ENCODE data around the gene ACY1. TPM values are rescaled to one million over a fixed set of nuclear protein-coding genes. Genes with fewer than 3 reads are reported as not detected.

Gene ACY1
- polyA plus RNA-seq, 1 donor from 2014 or later: 18.0 TPM

DNA sequence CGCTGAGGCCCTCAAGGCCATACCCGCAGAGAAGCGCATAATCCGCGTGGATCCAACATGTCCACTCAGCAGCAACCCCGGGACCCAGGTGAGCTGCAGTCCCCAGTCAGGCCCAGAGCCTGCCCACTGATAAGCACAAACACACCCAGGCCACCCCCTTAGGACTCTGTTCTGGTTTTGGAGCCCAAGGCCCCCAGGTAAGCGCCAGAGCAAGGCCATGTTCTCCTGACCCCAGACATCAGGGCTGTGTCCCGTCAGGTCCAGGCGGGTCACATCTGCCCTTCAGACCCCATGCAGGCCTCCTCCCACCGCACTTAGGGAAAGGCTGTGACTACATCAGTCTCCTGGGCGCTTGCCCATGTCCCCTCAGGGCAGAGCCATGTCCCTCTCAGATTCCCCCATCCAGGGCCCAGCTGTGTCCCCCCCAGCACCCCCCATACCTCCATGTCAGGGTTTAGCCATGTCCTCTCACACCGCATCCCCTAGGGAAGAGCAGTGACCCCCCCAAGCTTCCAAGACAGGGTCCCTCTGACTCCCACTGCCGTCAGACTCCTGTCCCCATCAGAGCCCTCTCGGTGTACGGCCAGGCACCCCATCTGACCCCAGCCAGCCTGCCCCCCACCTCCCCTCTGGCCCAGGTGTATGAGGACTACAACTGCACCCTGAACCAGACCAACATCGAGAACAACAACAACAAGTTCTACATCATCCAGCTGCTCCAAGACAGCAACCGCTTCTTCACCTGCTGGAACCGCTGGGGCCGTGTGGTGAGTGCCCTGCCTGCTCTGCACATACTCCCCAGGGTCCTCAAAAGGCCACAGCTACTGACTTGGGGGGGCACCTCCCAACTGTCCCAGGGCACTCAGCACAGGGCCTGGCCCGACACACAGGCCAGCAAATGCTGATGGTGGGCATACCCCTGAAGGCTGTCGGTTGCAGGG is 39.6 kb upstream of the ACY1 start:
- H3K27me3 Mint-ChIP-seq: no peaks in the 10 kb centered on the region
- H3K27ac Mint-ChIP-seq: peak overlapping the region in 1 of 3 donors; percentile 33
- peaks cover 4% of the 10 kb centered on the region for H3K36me3 Mint-ChIP-seq
- no peaks in the 10 kb centered on the region for H3K9me3 Mint-ChIP-seq
- H3K4me1 Mint-ChIP-seq: peaks cover 15 to 18% (median 18%) of the 10 kb centered on the region in 3 donors
- H3K4me3 Mint-ChIP-seq: peak overlapping the region in 3 of 4 donors; percentile 56 to 97 (median 92)

DNA sequence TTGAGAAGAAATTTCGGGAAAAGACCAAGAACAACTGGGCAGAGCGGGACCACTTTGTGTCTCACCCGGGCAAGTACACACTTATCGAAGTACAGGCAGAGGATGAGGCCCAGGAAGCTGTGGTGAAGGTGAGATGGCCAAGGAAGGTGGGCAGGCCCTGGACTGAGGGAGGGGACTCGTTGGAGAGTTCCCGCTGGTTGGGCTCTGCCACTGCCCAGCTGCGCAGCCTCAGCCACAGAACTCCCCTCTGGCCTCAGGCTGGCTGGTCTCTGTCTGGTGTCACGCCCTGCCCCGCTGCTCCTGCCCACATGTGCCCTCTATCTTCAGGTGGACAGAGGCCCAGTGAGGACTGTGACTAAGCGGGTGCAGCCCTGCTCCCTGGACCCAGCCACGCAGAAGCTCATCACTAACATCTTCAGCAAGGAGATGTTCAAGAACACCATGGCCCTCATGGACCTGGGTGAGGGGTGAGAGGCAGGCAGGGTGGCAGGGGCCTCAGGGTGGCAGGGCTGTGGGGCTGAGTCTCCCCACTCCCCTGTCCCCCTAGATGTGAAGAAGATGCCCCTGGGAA is 38.8 kb upstream of the ACY1 start:
- H3K4me1 Mint-ChIP-seq: peaks cover 15 to 16% (median 15%) of the 10 kb centered on the region in 3 donors
- H3K36me3 Mint-ChIP-seq: peaks cover 5% of the 10 kb centered on the region
- no peaks in the 10 kb centered on the region for H3K27me3 Mint-ChIP-seq
- no peaks in the 10 kb centered on the region for H3K9me3 Mint-ChIP-seq
- H3K4me3 Mint-ChIP-seq: peak overlapping the region in 2 of 4 donors; percentile 17 to 56
- peak overlapping the region in 1 of 3 donors; percentile 33 for H3K27ac Mint-ChIP-seq

DNA sequence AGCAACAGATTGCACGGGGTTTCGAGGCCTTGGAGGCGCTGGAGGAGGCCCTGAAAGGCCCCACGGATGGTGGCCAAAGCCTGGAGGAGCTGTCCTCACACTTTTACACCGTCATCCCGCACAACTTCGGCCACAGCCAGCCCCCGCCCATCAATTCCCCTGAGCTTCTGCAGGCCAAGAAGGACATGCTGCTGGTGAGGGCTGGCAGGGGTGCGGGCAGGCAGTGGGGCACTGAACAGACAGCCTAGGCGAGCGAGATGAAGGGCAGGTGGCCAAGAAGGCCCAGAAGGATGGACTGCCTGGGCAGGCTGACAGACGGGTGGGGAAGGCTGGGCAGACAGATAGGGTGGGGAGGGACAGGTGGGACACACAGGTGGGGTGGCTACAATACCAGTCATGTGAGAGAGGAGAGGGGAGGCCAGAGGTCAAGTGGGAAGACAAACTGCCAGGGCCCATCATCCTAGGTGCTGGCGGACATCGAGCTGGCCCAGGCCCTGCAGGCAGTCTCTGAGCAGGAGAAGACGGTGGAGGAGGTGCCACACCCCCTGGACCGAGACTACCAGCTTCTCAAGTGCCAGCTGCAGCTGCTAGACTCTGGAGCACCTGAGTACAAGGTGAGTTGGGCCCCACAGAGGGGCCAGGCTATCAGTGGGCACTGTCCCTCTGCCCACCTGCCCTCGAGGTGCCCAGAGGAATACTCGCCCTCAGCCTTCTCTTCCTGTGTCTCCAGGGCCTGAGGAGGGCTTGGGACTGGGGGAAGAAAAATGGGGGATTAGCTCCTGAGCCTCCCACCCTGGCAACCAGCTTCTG is 38.1 kb upstream of the ACY1 start:
- H3K9me3 Mint-ChIP-seq: no peaks in the 10 kb centered on the region
- H3K4me3 Mint-ChIP-seq: no peak overlapping the region
- H3K27me3 Mint-ChIP-seq: no peaks in the 10 kb centered on the region
- peaks cover 12 to 15% (median 14%) of the 10 kb centered on the region in 3 donors for H3K4me1 Mint-ChIP-seq
- peak overlapping the region in 1 of 3 donors; percentile 42 for H3K27ac Mint-ChIP-seq
- H3K36me3 Mint-ChIP-seq: peaks cover 5% of the 10 kb centered on the region

DNA sequence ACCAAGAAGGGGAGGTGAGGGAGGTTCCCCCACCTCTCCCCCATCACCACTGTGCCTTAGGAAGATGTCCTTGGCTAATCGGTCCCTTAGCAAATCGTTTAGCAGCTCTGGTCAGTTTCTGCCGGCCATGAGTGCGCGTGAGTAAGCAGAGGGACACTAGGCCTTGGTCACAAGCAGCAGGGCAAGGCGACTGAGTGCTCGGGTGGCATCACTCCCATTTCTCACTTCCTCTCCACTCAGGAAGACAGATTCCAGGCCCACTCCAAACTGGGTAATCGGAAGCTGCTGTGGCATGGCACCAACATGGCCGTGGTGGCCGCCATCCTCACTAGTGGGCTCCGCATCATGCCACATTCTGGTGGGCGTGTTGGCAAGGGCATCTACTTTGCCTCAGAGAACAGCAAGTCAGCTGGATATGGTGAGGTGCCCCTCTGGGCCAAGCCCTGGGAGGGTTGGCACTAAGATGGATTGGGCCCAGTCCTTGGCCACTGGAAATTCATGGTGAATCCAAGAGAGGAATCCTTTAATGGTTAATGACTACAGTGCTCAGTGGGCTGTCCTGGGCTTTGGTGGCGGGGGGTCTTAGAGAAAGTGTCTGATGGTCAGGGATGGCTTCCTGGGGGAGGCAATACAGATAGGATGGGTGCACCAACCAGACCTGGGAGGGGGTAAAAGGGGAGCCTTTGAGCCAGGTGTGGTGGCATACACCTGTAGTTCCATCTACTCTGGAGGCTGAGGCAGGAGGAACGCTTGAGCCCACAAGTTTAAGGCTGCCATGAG is 37.2 kb upstream of the ACY1 start:
- peaks cover 4 to 9% (median 6%) of the 10 kb centered on the region in 3 donors for H3K4me1 Mint-ChIP-seq
- H3K4me3 Mint-ChIP-seq: no peak overlapping the region
- peaks cover 5% of the 10 kb centered on the region for H3K36me3 Mint-ChIP-seq
- H3K9me3 Mint-ChIP-seq: no peaks in the 10 kb centered on the region
- peak overlapping the region in 1 of 3 donors; percentile 42 for H3K27ac Mint-ChIP-seq
- no peaks in the 10 kb centered on the region for H3K27me3 Mint-ChIP-seq

DNA sequence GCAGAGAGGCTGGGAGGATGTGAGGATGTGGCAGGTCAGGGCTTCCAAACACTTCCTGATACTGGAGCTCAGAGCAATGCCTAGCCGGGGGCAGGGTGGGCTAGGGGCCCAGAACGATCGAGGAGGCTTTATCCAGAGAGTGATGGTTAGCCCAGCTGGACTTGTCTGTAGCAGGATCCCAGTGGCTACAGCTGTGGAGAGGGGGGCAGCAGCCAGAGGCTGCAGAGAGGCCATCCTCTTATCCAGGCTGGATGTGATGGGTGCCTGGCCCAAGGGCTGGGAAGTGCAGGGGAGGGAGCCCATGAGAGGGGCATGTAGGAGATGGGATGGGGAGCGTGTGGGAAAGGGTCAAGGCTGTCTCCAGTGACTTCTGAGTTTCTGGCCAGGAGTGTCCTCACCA is 36.5 kb upstream of the ACY1 start:
- Mint-ChIP-seq H3K27me3 (no peaks in the 10 kb centered on the region), H3K36me3 (peaks cover 6% of the 10 kb centered on the region), H3K4me1 (peaks cover 2 to 5% (median 4%) of the 10 kb centered on the region in 3 donors), H3K27ac (peak overlapping the region in 1 of 3 donors; percentile 42), H3K9me3 (no peaks in the 10 kb centered on the region), H3K4me3 (no peak overlapping the region)

DNA sequence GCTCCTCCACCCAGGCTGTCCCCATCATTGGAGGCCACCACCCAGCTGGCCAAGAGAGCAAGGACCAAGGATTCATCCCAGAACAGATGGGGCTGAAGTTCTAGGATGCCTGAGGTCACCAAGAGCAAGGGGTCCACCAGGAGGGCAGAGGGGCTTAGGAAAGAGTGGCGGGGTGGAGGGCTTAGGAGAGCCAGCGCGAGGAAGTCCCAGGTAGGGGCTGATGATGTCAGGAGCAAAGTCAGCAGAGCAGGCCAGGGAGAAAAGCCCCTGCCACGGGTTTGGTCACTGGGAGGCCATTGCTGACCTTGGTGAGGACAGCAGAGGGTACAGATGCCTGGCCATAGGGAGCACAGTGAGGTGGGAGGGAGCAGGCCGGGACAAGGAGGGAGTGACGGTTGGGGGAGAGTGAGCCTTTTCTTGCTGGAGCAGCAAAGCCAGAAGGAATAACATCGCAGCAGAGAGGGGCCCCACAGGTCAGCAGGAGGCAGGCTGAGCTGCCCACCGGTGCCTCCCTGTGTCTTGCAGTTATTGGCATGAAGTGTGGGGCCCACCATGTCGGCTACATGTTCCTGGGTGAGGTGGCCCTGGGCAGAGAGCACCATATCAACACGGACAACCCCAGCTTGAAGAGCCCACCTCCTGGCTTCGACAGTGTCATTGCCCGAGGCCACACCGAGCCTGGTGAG is 36.0 kb upstream of the ACY1 start:
- Mint-ChIP-seq H3K4me1 (peaks cover 0 to 4% (median 2%) of the 10 kb centered on the region in 3 donors), H3K27me3 (no peaks in the 10 kb centered on the region), H3K27ac (no peak overlapping the region), H3K36me3 (peaks cover 7% of the 10 kb centered on the region), H3K4me3 (no peak overlapping the region), H3K9me3 (no peaks in the 10 kb centered on the region)

DNA sequence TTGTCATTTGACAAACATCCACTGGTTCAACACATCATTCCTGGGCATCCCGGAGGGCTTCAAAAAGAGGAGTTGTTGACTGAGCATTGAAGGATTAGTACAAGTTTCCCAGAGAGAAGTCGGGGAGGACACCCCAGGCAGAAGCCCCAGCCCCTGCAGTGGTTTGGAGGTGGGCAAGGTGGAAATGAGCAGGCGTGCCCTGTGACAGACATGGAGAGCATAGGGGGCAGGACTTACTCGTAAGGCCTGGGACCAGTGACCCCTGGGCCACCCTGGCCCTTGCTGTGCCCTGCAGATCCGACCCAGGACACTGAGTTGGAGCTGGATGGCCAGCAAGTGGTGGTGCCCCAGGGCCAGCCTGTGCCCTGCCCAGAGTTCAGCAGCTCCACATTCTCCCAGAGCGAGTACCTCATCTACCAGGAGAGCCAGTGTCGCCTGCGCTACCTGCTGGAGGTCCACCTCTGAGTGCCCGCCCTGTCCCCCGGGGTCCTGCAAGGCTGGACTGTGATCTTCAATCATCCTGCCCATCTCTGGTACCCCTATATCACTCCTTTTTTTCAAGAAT is 35.2 kb upstream of the ACY1 start:
- H3K36me3 Mint-ChIP-seq: peaks cover 7% of the 10 kb centered on the region
- no peak overlapping the region for H3K4me3 Mint-ChIP-seq
- H3K27me3 Mint-ChIP-seq: peaks cover 3% of the 10 kb centered on the region
- H3K27ac Mint-ChIP-seq: peak overlapping the region in 1 of 3 donors; percentile 16
- H3K9me3 Mint-ChIP-seq: no peaks in the 10 kb centered on the region
- peaks cover 0 to 1% (median 0%) of the 10 kb centered on the region in 3 donors for H3K4me1 Mint-ChIP-seq

DNA sequence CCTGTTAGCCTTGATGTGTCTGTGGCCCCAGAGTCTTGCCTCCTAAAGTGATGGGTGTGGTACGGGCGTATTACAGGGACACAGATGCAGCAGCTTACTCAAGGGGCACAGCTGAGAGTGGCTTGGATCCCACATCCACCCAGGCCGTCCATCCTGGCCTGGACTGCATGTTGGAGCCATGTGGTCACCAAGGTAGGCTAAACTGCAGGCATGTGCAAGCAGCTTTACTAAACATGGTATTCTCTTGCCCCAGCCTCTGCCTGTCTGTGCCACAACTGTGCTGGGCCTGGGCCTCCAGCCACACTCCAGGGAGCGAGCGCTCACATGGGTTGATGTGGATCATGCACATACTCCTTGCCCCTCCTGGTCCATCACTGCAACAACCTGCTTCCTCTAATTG is 34.2 kb upstream of the ACY1 start:
- peaks cover 9% of the 10 kb centered on the region for H3K27me3 Mint-ChIP-seq
- H3K9me3 Mint-ChIP-seq: no peaks in the 10 kb centered on the region
- H3K4me1 Mint-ChIP-seq: peaks cover 0 to 1% (median 0%) of the 10 kb centered on the region in 3 donors
- no peak overlapping the region for H3K4me3 Mint-ChIP-seq
- H3K27ac Mint-ChIP-seq: no peak overlapping the region
- H3K36me3 Mint-ChIP-seq: peaks cover 7% of the 10 kb centered on the region

DNA sequence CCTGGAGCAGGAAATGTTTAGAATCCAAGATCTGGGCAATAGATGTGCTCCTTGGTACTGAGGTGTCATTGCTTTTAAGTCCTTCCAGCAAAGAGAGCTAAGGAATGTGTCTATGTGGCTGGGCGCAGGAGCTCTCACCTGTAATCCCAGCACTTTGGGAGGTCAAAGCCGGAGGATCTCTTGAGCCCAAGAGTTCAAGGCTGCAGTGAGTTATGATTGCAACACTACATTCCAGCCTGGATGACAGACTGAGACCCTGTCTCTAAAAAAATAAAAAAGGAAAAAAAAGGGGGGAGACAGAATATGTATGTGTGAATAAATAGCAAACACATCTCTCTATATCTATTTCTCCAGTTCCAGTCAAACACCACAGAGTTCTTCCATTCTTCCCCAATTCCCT is 32.4 kb upstream of the ACY1 start:
- no peaks in the 10 kb centered on the region for H3K4me1 Mint-ChIP-seq
- no peak overlapping the region for H3K4me3 Mint-ChIP-seq
- peaks cover 7% of the 10 kb centered on the region for H3K36me3 Mint-ChIP-seq
- H3K9me3 Mint-ChIP-seq: no peaks in the 10 kb centered on the region
- no peak overlapping the region for H3K27ac Mint-ChIP-seq
- peaks cover 12% of the 10 kb centered on the region for H3K27me3 Mint-ChIP-seq

DNA sequence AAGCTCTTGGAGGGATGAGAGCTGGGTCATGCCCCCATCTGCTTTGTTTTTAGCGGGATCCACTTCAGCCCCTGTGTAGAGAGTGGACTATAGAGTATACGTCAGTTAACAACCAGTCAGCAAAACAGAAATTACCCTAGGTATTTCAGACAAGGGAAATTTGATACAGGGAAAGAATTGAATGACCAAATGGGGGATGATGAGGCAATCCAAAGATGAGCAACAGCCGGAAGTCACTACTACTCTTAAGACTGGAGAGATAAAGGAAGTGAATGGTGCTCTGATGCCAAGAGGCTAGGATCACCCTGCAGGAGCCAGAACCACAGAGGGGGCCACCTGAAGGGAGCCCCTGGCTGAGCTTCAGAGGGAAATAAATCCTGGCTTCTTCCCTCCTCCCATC is 29.9 kb upstream of the ACY1 start:
- H3K27ac Mint-ChIP-seq: no peak overlapping the region
- peaks cover 4% of the 10 kb centered on the region for H3K36me3 Mint-ChIP-seq
- peaks cover 14% of the 10 kb centered on the region for H3K27me3 Mint-ChIP-seq
- peak overlapping the region in 2 of 4 donors; percentile 1 to 38 for H3K4me3 Mint-ChIP-seq
- peaks cover 0 to 2% (median 0%) of the 10 kb centered on the region in 3 donors for H3K4me1 Mint-ChIP-seq
- no peaks in the 10 kb centered on the region for H3K9me3 Mint-ChIP-seq

DNA sequence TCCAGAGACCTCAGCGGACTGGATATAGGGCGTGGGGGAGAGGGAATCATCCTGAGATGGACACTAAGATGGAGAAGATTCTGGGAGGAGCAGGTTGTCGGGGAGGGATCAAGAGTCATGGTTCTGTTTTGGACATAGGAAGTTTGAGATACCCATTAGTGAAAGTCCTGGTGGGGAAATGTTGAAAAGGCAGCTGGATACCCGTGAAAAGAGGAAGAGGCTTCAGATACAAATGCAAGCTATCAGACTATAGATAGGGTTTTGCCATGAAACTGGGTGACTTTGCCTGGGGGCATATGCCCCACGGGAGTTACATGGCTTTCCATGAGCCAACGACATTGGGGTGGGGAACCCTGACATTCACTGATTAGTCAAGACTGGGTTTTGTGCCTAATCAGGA is 29.2 kb upstream of the ACY1 start:
- peaks cover 0 to 2% (median 0%) of the 10 kb centered on the region in 3 donors for H3K4me1 Mint-ChIP-seq
- peaks cover 14% of the 10 kb centered on the region for H3K27me3 Mint-ChIP-seq
- H3K4me3 Mint-ChIP-seq: peak overlapping the region in 3 of 4 donors; percentile 38 to 51 (median 47)
- H3K9me3 Mint-ChIP-seq: no peaks in the 10 kb centered on the region
- peaks cover 2% of the 10 kb centered on the region for H3K36me3 Mint-ChIP-seq
- no peak overlapping the region for H3K27ac Mint-ChIP-seq

DNA sequence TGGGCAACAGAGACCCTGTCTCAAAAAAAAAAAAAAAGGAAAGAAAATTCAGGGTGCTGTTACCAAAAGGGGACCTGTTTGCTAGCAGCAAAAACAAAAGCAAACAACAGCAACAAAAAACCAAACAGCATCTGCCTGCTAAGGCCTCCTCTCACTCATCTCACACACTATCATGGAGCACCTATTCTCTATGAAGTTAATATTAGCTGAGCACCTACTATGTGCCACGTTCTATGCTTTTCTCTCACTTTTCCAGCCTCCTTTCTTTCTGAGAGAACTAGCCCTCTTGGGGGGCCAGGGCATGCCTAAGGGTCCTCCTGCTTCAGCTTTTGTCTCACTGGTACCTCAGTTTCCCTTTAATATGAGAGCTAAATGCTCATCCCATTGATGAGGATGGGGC is 28.6 kb upstream of the ACY1 start:
- H3K4me3 Mint-ChIP-seq: no peak overlapping the region

DNA sequence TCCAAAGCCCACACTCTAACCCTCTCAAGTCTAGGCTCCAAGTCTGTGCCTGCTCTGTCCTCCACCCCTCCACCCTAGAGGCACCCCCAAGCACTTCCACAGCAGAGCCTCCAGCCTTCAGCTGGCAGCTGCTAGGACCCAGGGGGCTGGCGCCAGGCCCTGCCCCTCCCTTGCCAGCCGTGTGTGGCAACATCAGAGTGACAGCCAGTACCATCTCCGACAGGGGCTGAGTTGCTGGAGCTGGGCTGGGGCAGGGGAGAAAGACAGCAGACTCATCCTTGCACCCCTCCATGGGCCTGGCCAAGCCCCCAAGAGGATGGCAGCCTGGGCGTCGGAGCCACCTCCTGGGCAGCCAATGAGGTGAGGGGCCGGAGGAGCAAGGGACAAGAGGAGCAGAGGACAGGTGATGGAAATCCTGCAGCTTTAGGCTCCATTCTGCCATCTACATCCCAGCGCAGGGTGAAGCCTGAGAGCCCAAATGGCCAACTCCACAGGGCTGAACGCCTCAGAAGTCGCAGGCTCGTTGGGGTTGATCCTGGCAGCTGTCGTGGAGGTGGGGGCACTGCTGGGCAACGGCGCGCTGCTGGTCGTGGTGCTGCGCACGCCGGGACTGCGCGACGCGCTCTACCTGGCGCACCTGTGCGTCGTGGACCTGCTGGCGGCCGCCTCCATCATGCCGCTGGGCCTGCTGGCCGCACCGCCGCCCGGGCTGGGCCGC is 28.0 kb upstream of the ACY1 start, which contains the start of gene GPR62:
Gene GPR62, plus strand, starts transcription at position 207 of the 718 bp plus-strand sequence. Its CDS starts 272 bp downstream, at position 479.
- Mint-ChIP-seq H3K27ac (no peak within 1 kb of the TSS), H3K36me3 (peaks cover 2% of the 10 kb centered on the region)

More for the DNA sequence above, 28.6 kb upstream of the ACY1 start:
- H3K36me3 Mint-ChIP-seq: peaks cover 2% of the 10 kb centered on the region
- no peak overlapping the region for H3K27ac Mint-ChIP-seq
- no peaks in the 10 kb centered on the region for H3K9me3 Mint-ChIP-seq
- peaks cover 0 to 2% (median 0%) of the 10 kb centered on the region in 3 donors for H3K4me1 Mint-ChIP-seq
- peaks cover 14% of the 10 kb centered on the region for H3K27me3 Mint-ChIP-seq

More for the DNA sequence above, 28.0 kb upstream of the ACY1 start, which contains the start of gene GPR62:
- Mint-ChIP-seq H3K9me3 (no peaks in the 10 kb centered on the region), H3K4me3 (peak within 1 kb of the TSS; percentile 38 to 70 (median 60)), H3K4me1 (peaks cover 0 to 2% (median 0%) of the 10 kb centered on the region in 3 donors), H3K27me3 (peaks cover 15% of the 10 kb centered on the region)
